Neural cell (in vitro differentiated cells): ENCODE data around the gene GALNT4. TPM values are rescaled to one million over a fixed set of nuclear protein-coding genes. Genes with fewer than 3 reads are reported as not detected.

Experiments
- H2AFZ ChIP-seq: fragments of 200-600, 300-800 bp; sonication (generic), shearing (Covaris generic); 2 replicates; pipeline ENCODE4 v1.6.0; 2014; ENCODE audit warnings: low read depth, mild to moderate bottlenecking, antibody characterized with exemption, low read length, moderate library complexity
- H3F3A ChIP-seq: fragments of 200-600 bp; shearing (Covaris generic); 2 replicates; pipeline ENCODE4 v1.6.1; 2016; ENCODE audit warnings: mild to moderate bottlenecking, moderate library complexity, mixed read lengths, antibody characterized with exemption, low read length; ENCODE audit not compliant: insufficient read depth, poor library complexity, severe bottlenecking
- H3K27ac ChIP-seq: fragments of 200-600, 300-800 bp; sonication (generic), shearing (Covaris generic); 2 replicates; pipeline ENCODE4 v1.5.1; 2014; ENCODE audit warnings: mild to moderate bottlenecking, low read length, moderate library complexity
- H3K27me3 ChIP-seq: fragments of 300-800, 200-600 bp; sonication (generic), shearing (Covaris generic); 2 replicates; pipeline ENCODE4 v1.6.0; 2014; ENCODE audit warnings: mild to moderate bottlenecking, low read depth, low read length, moderate library complexity; ENCODE audit not compliant: insufficient read depth
- H3K36me3 ChIP-seq: fragments of 300-800, 200-600 bp; sonication (generic), shearing (Covaris generic); 2 replicates; pipeline ENCODE4 v1.5.1; 2014; ENCODE audit warnings: mild to moderate bottlenecking, antibody characterized with exemption, low read length, moderate library complexity; ENCODE audit not compliant: insufficient read depth
- H3K4me2 ChIP-seq: fragments of 300-800, 200-600 bp; sonication (generic), shearing (Covaris generic); 2 replicates; pipeline ENCODE4 v1.6.0; 2014; ENCODE audit warnings: mild to moderate bottlenecking, low read length
- H3K4me3 ChIP-seq: fragments of 300-800, 200-600 bp; sonication (generic), shearing (Covaris generic); 2 replicates; pipeline ENCODE4 v1.5.1; 2014; ENCODE audit warnings: mild to moderate bottlenecking, low read length, moderate library complexity
- H3K79me2 ChIP-seq: fragments of 200-600 bp; shearing (Covaris generic); replicated peaks from 2 replicates; pipeline ENCODE4 v1.6.0; 2014; ENCODE audit warnings: mild to moderate bottlenecking, low read length, moderate library complexity; ENCODE audit not compliant: insufficient read depth
- H3K9ac ChIP-seq: fragments of 300-800, 200-600 bp; sonication (generic), shearing (Covaris generic); 2 replicates; pipeline ENCODE4 v1.6.1; 2016; ENCODE audit warnings: mild to moderate bottlenecking, low read length, mixed read lengths
- H3K9me2 ChIP-seq: fragments of 200-600 bp; shearing (Covaris generic); 2 replicates; pipeline ENCODE4 v1.6.1; 2016; ENCODE audit warnings: mild to moderate bottlenecking, low read length, mixed read lengths; ENCODE audit not compliant: insufficient read depth
- H3K9me3 ChIP-seq: fragments of 200-600, 300-800 bp; sonication (generic), shearing (Covaris generic); 2 replicates; pipeline ENCODE4 v1.6.1; 2016; ENCODE audit warnings: mild to moderate bottlenecking, mixed run types, low read length, moderate library complexity, mixed read lengths
- H4K20me1 ChIP-seq: fragments of 200-600 bp; shearing (Covaris generic); 2 replicates; pipeline ENCODE4 v1.6.1; 2016; ENCODE audit warnings: mild to moderate bottlenecking, mixed run types; ENCODE audit not compliant: insufficient read depth
- CTCF ChIP-seq: fragments of 450-650 bp; IDR thresholded peaks from 2 replicates; pipeline ENCODE4 v1.5.1; 2014; ENCODE audit warnings: antibody characterized with exemption, mild to moderate bottlenecking, moderate library complexity; ENCODE audit not compliant: poor library complexity, severe bottlenecking
- EP300 ChIP-seq: fragments of 450-650 bp; conservative IDR thresholded peaks from 2 replicates; pipeline ENCODE4 v1.6.1; 2014; ENCODE audit warnings: antibody characterized with exemption, mild to moderate bottlenecking, moderate library complexity; ENCODE audit not compliant: poor library complexity, severe bottlenecking
- EZH2 ChIP-seq: fragments of 200-600, 300-800 bp; shearing (Covaris generic), sonication (generic); IDR thresholded peaks from 2 replicates; pipeline ENCODE4 v1.6.1; 2014; ENCODE audit warnings: antibody characterized with exemption, low read length, borderline replicate concordance, mild to moderate bottlenecking; ENCODE audit not compliant: insufficient read depth, poor library complexity, severe bottlenecking
- MXI1 ChIP-seq: fragments of 450-650 bp; conservative IDR thresholded peaks from 2 replicates; pipeline ENCODE4 v1.6.1; 2014; ENCODE audit warnings: antibody characterized with exemption, mild to moderate bottlenecking; ENCODE audit not compliant: poor library complexity, severe bottlenecking
- POLR2AphosphoS5 ChIP-seq: IDR thresholded peaks from 2 replicates; pipeline ENCODE4 v1.6.1; 2012
- RAD21 ChIP-seq: fragments of 450-650 bp; conservative IDR thresholded peaks from 2 replicates; pipeline ENCODE4 v1.6.1; 2014; ENCODE audit warnings: antibody characterized with exemption, mild to moderate bottlenecking, moderate library complexity
- REST ChIP-seq: IDR thresholded peaks from 2 replicates; pipeline ENCODE4 v1.6.1; 2012; ENCODE audit warnings: borderline replicate concordance
- SMC3 ChIP-seq: fragments of 450-650 bp; conservative IDR thresholded peaks from 2 replicates; pipeline ENCODE4 v1.6.1; 2014; ENCODE audit warnings: antibody characterized with exemption, mild to moderate bottlenecking, moderate library complexity; ENCODE audit not compliant: poor library complexity
- TAF1 ChIP-seq: IDR thresholded peaks from 2 replicates; pipeline ENCODE4 v1.6.1; 2012; ENCODE audit warnings: low read depth
- polyA plus RNA-seq: library from polyadenylated mRNA; depleted of rRNA; stranded (reverse); fragments of >200 nt; gene quantifications from 2 replicates; pipeline ENCODE4 v1.2.3, GENCODE V29; 2014

GALNT4 gene
- polyA plus RNA-seq, 1 donor from 2014 or later = 0.78 TPM

GRCh38 chr12:89544022-89544421, 19.4 kb upstream of the GALNT4 start:
- no peaks in the 10 kb centered on the region for H3K9me3 ChIP-seq
- H3K36me3 ChIP-seq = no peaks in the 10 kb centered on the region
- TF ChIP-seq TAF1 = no peak
- no peak for TF ChIP-seq RAD21
- TF ChIP-seq REST = no peak
- no peak for TF ChIP-seq POLR2AphosphoS5
- TF ChIP-seq EZH2 = no peak
- TF ChIP-seq CTCF = no peak
- TF ChIP-seq SMC3 = no peak
- no peak for TF ChIP-seq EP300
- TF ChIP-seq MXI1 = no peak
- no peaks in the 10 kb centered on the region for H4K20me1 ChIP-seq
- no peaks in the 10 kb centered on the region for H3F3A ChIP-seq
- H3K27ac ChIP-seq = no peak overlapping the region
- H3K27me3 ChIP-seq = no peaks in the 10 kb centered on the region
- no peak overlapping the region for H3K9ac ChIP-seq
- no peak overlapping the region for H3K4me2 ChIP-seq
- H3K9me2 ChIP-seq = no peaks in the 10 kb centered on the region
- no peak overlapping the region for H2AFZ ChIP-seq
- no peaks in the 10 kb centered on the region for H3K79me2 ChIP-seq
- no peak overlapping the region for H3K4me3 ChIP-seq

- H3K4me2 ChIP-seq = no peak overlapping the region
- TF ChIP-seq CTCF (peak; percentile 85), TAF1 (no peak), POLR2AphosphoS5 (no peak), MXI1 (no peak), EZH2 (no peak), EP300 (no peak), RAD21 (peak; percentile 90), SMC3 (peak; percentile 87), REST (no peak)
- no peak overlapping the region for H3K4me3 ChIP-seq
- no peaks in the 10 kb centered on the region for H3K36me3 ChIP-seq
- no peaks in the 10 kb centered on the region for H3K9me3 ChIP-seq
- H3K27me3 ChIP-seq = no peaks in the 10 kb centered on the region
- no peaks in the 10 kb centered on the region for H3F3A ChIP-seq
- H3K27ac ChIP-seq = no peak overlapping the region
- H3K9me2 ChIP-seq = no peaks in the 10 kb centered on the region
- no peak overlapping the region for H2AFZ ChIP-seq
- no peaks in the 10 kb centered on the region for H3K79me2 ChIP-seq
- H4K20me1 ChIP-seq = no peaks in the 10 kb centered on the region
- no peak overlapping the region for H3K9ac ChIP-seq
Measured at GRCh38 chr12:89542912-89543592, 18.5 kb upstream of the GALNT4 start.
